Stimulated activated CD4-positive, alpha-beta T cell treated with anti-CD3 and anti-CD28 coated beads, Interleukin-2, amount 100 ng/mL, for 24 hours (primary cell): Measurements from ENCODE around the gene CCNJL.

ENCODE experiments used
- DNase-seq, 2 donors: peaks; one replicate each; pipeline ENCODE4 v3.0.0-alpha.2; 2020

The CCNJL gene

DNA sequence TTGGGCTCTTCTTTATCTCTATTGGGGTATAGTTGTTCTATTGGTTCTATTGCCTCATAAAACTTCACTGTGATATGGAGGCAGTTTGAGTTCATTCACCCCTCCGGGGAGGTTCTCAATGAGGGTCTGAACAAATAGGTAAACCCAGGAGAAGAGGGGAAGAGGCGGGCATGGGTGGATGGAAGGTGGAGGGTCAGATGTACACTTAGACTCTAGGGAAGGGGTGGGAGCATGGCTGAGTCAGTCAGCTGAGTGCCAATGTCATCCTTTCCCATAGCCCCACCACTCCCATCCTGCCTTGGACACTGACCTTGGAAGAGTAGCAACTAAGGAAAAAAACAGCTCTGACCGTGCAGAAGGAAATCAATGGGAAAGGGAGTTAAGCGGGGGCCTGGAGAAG is 93.0 kb downstream of the CCNJL start:
- no peak for DNase-seq

- no peak for DNase-seq
Observed at GRCh38 chr5:160213537-160213936, 98.8 kb downstream of the CCNJL start.

- DNase-seq, result no peak
Observed at GRCh38 chr5:160211352-160211751, 101.0 kb downstream of the CCNJL start.

- DNase-seq, result no peak
Observed at GRCh38 chr5:160210606-160211005, 101.8 kb downstream of the CCNJL start.

DNA sequence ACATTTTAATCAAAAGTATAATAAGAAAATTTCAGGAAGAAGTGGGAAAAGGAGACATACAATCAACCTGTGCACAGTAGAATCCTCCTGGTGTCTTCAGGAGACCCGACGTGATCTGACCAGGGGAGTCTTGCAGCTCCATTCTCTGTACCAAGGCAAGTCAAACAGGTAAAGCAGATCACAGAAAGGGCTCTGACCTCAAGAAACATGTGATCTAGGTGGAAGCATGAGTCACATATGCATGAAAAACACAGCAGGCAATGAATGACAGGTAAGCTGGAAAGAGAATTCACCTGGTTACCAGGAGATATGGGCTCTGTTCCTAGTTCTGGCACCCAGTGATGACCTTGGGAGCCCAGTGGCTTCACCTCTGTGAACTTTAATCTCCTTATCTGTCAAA is 102.4 kb downstream of the CCNJL start:
- no peak for DNase-seq

DNA sequence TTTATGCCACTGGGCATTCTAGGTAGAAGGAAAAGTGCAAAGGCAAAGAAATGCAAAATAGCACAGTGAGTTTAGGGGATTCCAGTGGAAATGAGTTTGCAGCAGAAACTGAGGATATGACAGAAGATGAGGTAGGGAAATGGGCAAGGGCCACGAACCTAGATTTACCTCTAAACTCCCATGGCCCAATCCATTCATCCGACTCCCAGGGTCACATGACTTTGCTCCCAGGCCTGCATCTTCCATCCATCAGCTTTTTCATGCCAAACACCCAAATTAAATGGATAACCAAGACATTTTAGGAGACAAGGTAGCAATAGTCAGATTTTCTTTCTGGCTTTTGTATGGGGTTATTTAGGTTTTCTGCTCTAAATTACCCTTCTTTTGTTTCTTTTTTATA is 105.3 kb downstream of the CCNJL start:
- DNase-seq, result no peak
